Gastroesophageal sphincter (tissue), 4 donors: ENCODE results near the gene SHISA3. TPM values are rescaled to one million over a fixed set of nuclear protein-coding genes. Genes with fewer than 3 reads are reported as not detected.

ENCODE experiments used
- ATAC-seq: fragments of 150-250 bp; one replicate; pipeline ENCODE4 v1.9.1; 2016; ENCODE audit warnings: mild to moderate bottlenecking, moderate library complexity
- H3K27ac ChIP-seq, 4 donors: fragments of 200-600 bp; sonication (generic) in 3 of 4; 1 replicate in 3 of 4; 2 replicates in 1 of 4; pipeline ENCODE4 v1.5.1; 2016 to 2019
- H3K27me3 ChIP-seq: fragments of 200-600 bp; sonication (generic); one replicate; pipeline ENCODE4 v1.5.1; 2019
- H3K36me3 ChIP-seq, 2 donors: fragments of 200-600 bp; sonication (generic); one replicate each; pipeline ENCODE4 v1.5.1; 2019; ENCODE audit warnings: control low read depth in 1 of 2
- H3K4me1 ChIP-seq, 3 donors: fragments of 200-600 bp; sonication (generic); 1 replicate in 2 of 3; 2 replicates in 1 of 3; pipeline ENCODE4 v1.5.1; 2016 to 2019; ENCODE audit warnings: control low read depth in 2 of 3
- H3K4me3 ChIP-seq, 2 donors: fragments of 200-600 bp; sonication (generic); one replicate each; pipeline ENCODE4 v1.5.1; 2019; ENCODE audit warnings: mild to moderate bottlenecking in 1 of 2, moderate library complexity in 1 of 2
- H3K9me3 ChIP-seq, 3 donors: fragments of 200-600 bp; sonication (generic); one replicate each; pipeline ENCODE4 v1.5.1; 2017 to 2019; ENCODE audit warnings: control low read depth in 2 of 3
- CTCF ChIP-seq, 4 experiments: fragments of 200-600 bp in 2 of 4; fragments of 450-650 bp in 2 of 4; sonication (generic) in 1 of 4; IDR thresholded peaks; one replicate each; pipeline ENCODE4 v1.5.1; 2017 to 2019; ENCODE audit warnings: antibody characterized with exemption in 4 of 4, mild to moderate bottlenecking in 2 of 4, moderate library complexity in 2 of 4
- EP300 ChIP-seq: sonication (generic); formaldehyde crosslinking; IDR thresholded peaks from one replicate; pipeline ENCODE4 v1.6.1; 2017; ENCODE audit warnings: antibody characterized with exemption, mild to moderate bottlenecking
- POLR2A ChIP-seq, 2 donors: fragments of 450-650 bp; IDR thresholded peaks; one replicate each; pipeline ENCODE4 v1.6.1; 2017; ENCODE audit warnings: antibody characterized with exemption in 2 of 2, mild to moderate bottlenecking in 2 of 2, moderate library complexity in 1 of 2
- POLR2AphosphoS5 ChIP-seq: sonication (generic); formaldehyde crosslinking; IDR thresholded peaks from one replicate; pipeline ENCODE4 v1.6.1; 2017; ENCODE audit warnings: antibody characterized with exemption
- WGBS, 2 donors: methylation state at CpG; one replicate each; pipeline ENCODE4 v1.1.5; 2018; ENCODE audit warnings: low coverage in 1 of 2; 5-methylcytosine and 5-hydroxymethylcytosine counted together
- total RNA-seq, 4 donors: library from RNA; depleted of rRNA; stranded (reverse); fragments of >200 nt; gene quantifications; one replicate each; pipeline ENCODE4 v1.1.0, GENCODE V29; 2016

The SHISA3 gene
- total RNA-seq, 4 donors from 2014 or later = 6.3 to 13.5 (median 9.4) TPM

GRCh38 chr4:42442601-42443000, 45.3 kb downstream of the SHISA3 start:
- 89 to 94% methylated on average over 2 of the region's 2 CpGs for WGBS, 2 donors
- Histone ChIP-seq H3K9me3 (no peaks in the 10 kb centered on the region), H3K4me1 (no peaks in the 10 kb centered on the region), H3K36me3 (peaks cover 0 to 34% of the 10 kb centered on the region in 2 donors), H3K4me3 (no peak overlapping the region), H3K27me3 (no peaks in the 10 kb centered on the region), H3K27ac (no peak overlapping the region)
- ATAC-seq = no peak
- TF ChIP-seq POLR2A (IDR thresholded peaks at IDR 0.05) (no peak), EP300 (no peak), POLR2AphosphoS5 (no peak), CTCF (IDR thresholded peaks at IDR 0.05) (no peak)

GRCh38 chr4:42445038-42445437, 47.8 kb downstream of the SHISA3 start:
- Histone ChIP-seq H3K4me3 (no peak overlapping the region), H3K4me1 (no peaks in the 10 kb centered on the region), H3K27me3 (no peaks in the 10 kb centered on the region), H3K36me3 (peaks cover 0 to 28% of the 10 kb centered on the region in 2 donors), H3K27ac (no peak overlapping the region), H3K9me3 (no peaks in the 10 kb centered on the region)
- 89 to 93% methylated on average over 5 of the region's 5 CpGs for WGBS, 2 donors
- ATAC-seq = no peak
- TF ChIP-seq CTCF (IDR thresholded peaks at IDR 0.05) (no peak), POLR2A (IDR thresholded peaks at IDR 0.05) (no peak), EP300 (no peak), POLR2AphosphoS5 (no peak)

- 61 to 62% methylated on average over 4 to 5 of the region's 5 CpGs for WGBS, 2 donors
- no peak for ATAC-seq
Measured at GRCh38 chr4:42446823-42447222, 49.5 kb downstream of the SHISA3 start.

More at GRCh38 chr4:42446823-42447222, 49.5 kb downstream of the SHISA3 start:
- Histone ChIP-seq H3K4me3 (no peak overlapping the region), H3K27me3 (no peaks in the 10 kb centered on the region), H3K36me3 (peaks cover 0 to 37% of the 10 kb centered on the region in 2 donors), H3K27ac (no peak overlapping the region), H3K9me3 (no peaks in the 10 kb centered on the region), H3K4me1 (no peaks in the 10 kb centered on the region)
- TF ChIP-seq CTCF (IDR thresholded peaks at IDR 0.05) = no peak
- no peak for TF ChIP-seq POLR2AphosphoS5
- TF ChIP-seq POLR2A (IDR thresholded peaks at IDR 0.05) = no peak
- no peak for TF ChIP-seq EP300

Other genes with a start within 250 kb of the SHISA3 start
- under 1 TPM in 2 of 4 donors, not detected in 2; 0.12 to 0.27 TPM for gene BEND4, start 244.8 kb upstream of the SHISA3 start, total RNA-seq